Mesodermal cell (in vitro differentiated cells): Measurements from ENCODE around the gene CSPG4.

Experiments used
- H3K27ac ChIP-seq: 2 replicates; pipeline ENCODE4 v1.7.0; 2013; ENCODE audit warnings: mild to moderate bottlenecking, low read depth, low read length, moderate library complexity; ENCODE audit not compliant: severe bottlenecking
- H3K36me3 ChIP-seq: 2 replicates; pipeline ENCODE4 v1.7.1; 2013; ENCODE audit warnings: mild to moderate bottlenecking, low read length, moderate library complexity; ENCODE audit not compliant: control insufficient read depth, insufficient read depth
- H3K4me1 ChIP-seq: one replicate; pipeline ENCODE4 v1.7.1; 2013; ENCODE audit warnings: mild to moderate bottlenecking, low read length; ENCODE audit not compliant: insufficient read depth, control insufficient read depth, poor library complexity, severe bottlenecking
- H3K4me3 ChIP-seq: 2 replicates; pipeline ENCODE4 v1.7.0; 2013; ENCODE audit warnings: low read length, control low read depth, mild to moderate bottlenecking; ENCODE audit not compliant: insufficient read depth, poor library complexity, severe bottlenecking; ENCODE audit errors: extremely low read depth
- H3K9me3 ChIP-seq: 2 replicates; pipeline ENCODE4 v1.7.1; 2013; ENCODE audit warnings: mild to moderate bottlenecking, low read length, moderate library complexity; ENCODE audit not compliant: control insufficient read depth
- WGBS, 2 experiments: methylation state at CpG; one replicate each; pipeline ENCODE4 v1.1.5; 2013; ENCODE audit warnings: missing lambda C conversion rate in 2 of 2; ENCODE audit not compliant: insufficient coverage in 2 of 2; 5-methylcytosine and 5-hydroxymethylcytosine counted together

CSPG4 gene

GRCh38 chr15:75661100-75661755 is 51.4 kb downstream of the CSPG4 start:
- WGBS, 2 experiments: 52 to 79% methylated on average over 6 to 8 of the region's 14 CpGs
- H3K4me3 ChIP-seq: no peak overlapping the region
- peak overlapping the region; percentile 76 for H3K27ac ChIP-seq
- H3K4me1 ChIP-seq: peaks cover 20% of the 10 kb centered on the region
- peaks cover 26% of the 10 kb centered on the region for H3K36me3 ChIP-seq
- H3K9me3 ChIP-seq: no peaks in the 10 kb centered on the region

GRCh38 chr15:75659928-75660645 is 52.6 kb downstream of the CSPG4 start:
- Histone ChIP-seq H3K27ac (no peak overlapping the region), H3K4me1 (peaks cover 16% of the 10 kb centered on the region), H3K36me3 (peaks cover 36% of the 10 kb centered on the region), H3K4me3 (no peak overlapping the region), H3K9me3 (no peaks in the 10 kb centered on the region)
- 95 to 96% methylated on average over 12 to 15 of the region's 17 CpGs for WGBS, 2 experiments

GRCh38 chr15:75659141-75659771 is 53.4 kb downstream of the CSPG4 start:
- 78 to 92% methylated on average over 5 to 8 of the region's 9 CpGs for WGBS, 2 experiments
- Histone ChIP-seq H3K27ac (no peak overlapping the region), H3K36me3 (peaks cover 44% of the 10 kb centered on the region)

GRCh38 chr15:75656813-75657212 is 55.8 kb downstream of the CSPG4 start:
- 95 to 97% methylated on average over 21 to 22 of the region's 22 CpGs for WGBS, 2 experiments
- H3K4me3 ChIP-seq: no peak overlapping the region
- no peaks in the 10 kb centered on the region for H3K9me3 ChIP-seq
- peaks cover 58% of the 10 kb centered on the region for H3K36me3 ChIP-seq
- H3K4me1 ChIP-seq: peaks cover 31% of the 10 kb centered on the region
- H3K27ac ChIP-seq: no peak overlapping the region

More at GRCh38 chr15:75659141-75659771, 53.4 kb downstream of the CSPG4 start:
- no peak overlapping the region for H3K4me3 ChIP-seq
- H3K4me1 ChIP-seq: peaks cover 16% of the 10 kb centered on the region
- no peaks in the 10 kb centered on the region for H3K9me3 ChIP-seq

GRCh38 chr15:75656331-75656730 is 56.3 kb downstream of the CSPG4 start:
- 97% methylated on average over 5 of the region's 5 CpGs for WGBS, 2 experiments
- Histone ChIP-seq H3K4me1 (peaks cover 31% of the 10 kb centered on the region), H3K36me3 (peaks cover 60% of the 10 kb centered on the region)

GRCh38 chr15:75655931-75656330 is 56.7 kb downstream of the CSPG4 start:
- H3K36me3 ChIP-seq: peaks cover 64% of the 10 kb centered on the region
- no peaks in the 10 kb centered on the region for H3K9me3 ChIP-seq
- H3K27ac ChIP-seq: no peak overlapping the region
- 96 to 100% methylated on average over 2 to 3 of the region's 4 CpGs for WGBS, 2 experiments
- no peak overlapping the region for H3K4me3 ChIP-seq
- H3K4me1 ChIP-seq: peaks cover 33% of the 10 kb centered on the region

More at GRCh38 chr15:75656331-75656730, 56.3 kb downstream of the CSPG4 start:
- Histone ChIP-seq H3K4me3 (no peak overlapping the region), H3K9me3 (no peaks in the 10 kb centered on the region), H3K27ac (no peak overlapping the region)

- Histone ChIP-seq H3K27ac (no peak overlapping the region), H3K9me3 (no peaks in the 10 kb centered on the region), H3K4me1 (peaks cover 37% of the 10 kb centered on the region), H3K4me3 (no peak overlapping the region), H3K36me3 (peaks cover 79% of the 10 kb centered on the region)
- 92 to 95% methylated on average over 3 to 4 of the region's 4 CpGs for WGBS, 2 experiments
These were observed 58.3 kb downstream of the CSPG4 start for GRCh38 chr15:75654201-75654907.

GRCh38 chr15:75653347-75653913 is 59.2 kb downstream of the CSPG4 start:
- H3K27ac ChIP-seq: no peak overlapping the region
- no peaks in the 10 kb centered on the region for H3K9me3 ChIP-seq
- WGBS, 2 experiments: 93 to 95% methylated on average over 10 to 13 of the region's 16 CpGs
- peaks cover 42% of the 10 kb centered on the region for H3K4me1 ChIP-seq
- H3K36me3 ChIP-seq: peaks cover 75% of the 10 kb centered on the region
- no peak overlapping the region for H3K4me3 ChIP-seq

GRCh38 chr15:75651810-75652543 is 60.7 kb downstream of the CSPG4 start:
- Histone ChIP-seq H3K9me3 (no peaks in the 10 kb centered on the region), H3K27ac (no peak overlapping the region), H3K4me1 (peaks cover 42% of the 10 kb centered on the region), H3K4me3 (peak overlapping the region; percentile 24), H3K36me3 (peaks cover 60% of the 10 kb centered on the region)
- WGBS, 2 experiments: 100% methylated on average over 1 of the region's 2 CpGs
